ENCODE measurements around the gene LYRM7.

Gene LYRM7

GRCh38 chr5:131163276-131164119 is 7.2 kb upstream of the LYRM7 start:
- POLR2A ChIA-PET, result interaction anchor here (0.7 to 0.8 kb wide), 3 partner anchors 101 to 255 kb away, joined by 3 read pairs; partner anchors contain the start of gene CDC42SE2
- CTCF ChIA-PET, result interaction anchor here (0.7 kb wide), 2 partner anchors 210 to 1685 kb away, joined by 3 to 7 read pairs; no protein-coding TSS in a partner anchor
- Histone ChIP-seq H3K9me3 (ENCODE audit: control insufficient read depth, insufficient read depth, low read depth, low read length) (no peaks in the 10 kb centered on the region), H3K4me1 (ENCODE audit: control insufficient read depth, insufficient read depth, low read length) (0 out of 2 replicates have a peak, but pooled peaks cover 3% of the 10 kb centered on the region), H3K4me3 (ENCODE audit: low read depth, low read length) (peak overlapping the region; percentile 93), H3K36me3 (ENCODE audit: control insufficient read depth in 2 of 2, insufficient read depth in 1 of 2, low read length in 2 of 2) (peaks cover 41 to 48% of the 10 kb centered on the region in 2 experiments), H3K27ac (ENCODE audit: extremely low read depth, low read depth, low read length) (peak overlapping the region; percentile 99; the same call in 1 of the 2 replicates)
- TF ChIP-seq ZNF280C (tag by site-specific recombination; IDR thresholded peaks at IDR 0.05) (no peak), ZBTB20 (tag by site-specific recombination; IDR thresholded peaks at IDR 0.05) (no peak)

GRCh38 chr5:131164191-131165118 is 6.3 kb upstream of the LYRM7 start:
- POLR2A ChIA-PET, result interaction anchor here (0.8 to 2.1 kb wide), 3 partner anchors 28 to 100 kb away, joined by 3 to 22 read pairs (median 4); partner anchors contain the start of gene CDC42SE2
- TF ChIP-seq KLF1 (tag by site-specific recombination; IDR thresholded peaks at IDR 0.05) (no peak), ZBTB11 (tag by site-specific recombination; conservative IDR thresholded peaks at IDR 0.05; ENCODE audit: low read depth) (no peak), ZNF394 (tag by site-specific recombination; IDR thresholded peaks at IDR 0.05; ENCODE audit: borderline replicate concordance) (no peak), ZNF292 (tag by site-specific recombination; IDR thresholded peaks at IDR 0.05; ENCODE audit: borderline replicate concordance, low read depth) (no peak), OVOL3 (tag by site-specific recombination; IDR thresholded peaks at IDR 0.05) (no peak), ZNF768 (tag by site-specific recombination; IDR thresholded peaks at IDR 0.05) (0 out of 2 replicates have a peak, but pooled peaks have one; percentile 6), HOXD13 (CRISPR knock-in tag; IDR thresholded peaks at IDR 0.05; ENCODE audit: borderline replicate concordance) (no peak), ZNF529 (tag by site-specific recombination; IDR thresholded peaks at IDR 0.05; ENCODE audit: insufficient replicate concordance) (no peak), ZNF211 (tag by site-specific recombination; IDR thresholded peaks at IDR 0.05; ENCODE audit: low read depth) (no peak), EGR2 (tag by site-specific recombination; IDR thresholded peaks at IDR 0.05; ENCODE audit: low read depth) (no peak), FEZF1 (tag by site-specific recombination; IDR thresholded peaks at IDR 0.05) (no peak), ZFP41 (tag by site-specific recombination; IDR thresholded peaks at IDR 0.05; ENCODE audit: borderline replicate concordance) (no peak), ZXDB (tag by site-specific recombination; IDR thresholded peaks at IDR 0.05) (no peak; the same call in 1 of the 2 replicates), OSR2 (tag by site-specific recombination; IDR thresholded peaks at IDR 0.05) (no peak), ZBTB48 (tag by site-specific recombination; IDR thresholded peaks at IDR 0.05) (peak; percentile 71), SCRT2 (tag by site-specific recombination; IDR thresholded peaks at IDR 0.05) (no peak), KLF9 (tag by site-specific recombination; IDR thresholded peaks at IDR 0.05; ENCODE audit: low read depth) (no peak), ZNF629 (tag by site-specific recombination; IDR thresholded peaks at IDR 0.05) (no peak), WT1 (tag by site-specific recombination; IDR thresholded peaks at IDR 0.05) (no peak), ZNF202 (tag by site-specific recombination; IDR thresholded peaks at IDR 0.05; ENCODE audit: borderline replicate concordance) (no peak), SP7 (tag by site-specific recombination; IDR thresholded peaks at IDR 0.05) (peak; percentile 9; the same call in 1 of the 2 replicates)
- TF ChIP-seq, protein P1, sequence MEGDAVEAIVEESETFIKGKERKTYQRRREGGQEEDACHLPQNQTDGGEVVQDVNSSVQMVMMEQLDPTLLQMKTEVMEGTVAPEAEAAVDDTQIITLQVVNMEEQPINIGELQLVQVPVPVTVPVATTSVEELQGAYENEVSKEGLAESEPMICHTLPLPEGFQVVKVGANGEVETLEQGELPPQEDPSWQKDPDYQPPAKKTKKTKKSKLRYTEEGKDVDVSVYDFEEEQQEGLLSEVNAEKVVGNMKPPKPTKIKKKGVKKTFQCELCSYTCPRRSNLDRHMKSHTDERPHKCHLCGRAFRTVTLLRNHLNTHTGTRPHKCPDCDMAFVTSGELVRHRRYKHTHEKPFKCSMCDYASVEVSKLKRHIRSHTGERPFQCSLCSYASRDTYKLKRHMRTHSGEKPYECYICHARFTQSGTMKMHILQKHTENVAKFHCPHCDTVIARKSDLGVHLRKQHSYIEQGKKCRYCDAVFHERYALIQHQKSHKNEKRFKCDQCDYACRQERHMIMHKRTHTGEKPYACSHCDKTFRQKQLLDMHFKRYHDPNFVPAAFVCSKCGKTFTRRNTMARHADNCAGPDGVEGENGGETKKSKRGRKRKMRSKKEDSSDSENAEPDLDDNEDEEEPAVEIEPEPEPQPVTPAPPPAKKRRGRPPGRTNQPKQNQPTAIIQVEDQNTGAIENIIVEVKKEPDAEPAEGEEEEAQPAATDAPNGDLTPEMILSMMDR (tag by site-specific recombination; IDR thresholded peaks at IDR 0.05), result peak; percentile 33

More at GRCh38 chr5:131164191-131165118, 6.3 kb upstream of the LYRM7 start:
- CTCF ChIA-PET, result no interaction called here
- H3K9me3 ChIP-seq (ENCODE audit: control insufficient read depth, insufficient read depth, low read depth, low read length), result no peaks in the 10 kb centered on the region
- peaks cover 32 to 39% of the 10 kb centered on the region in 2 experiments for H3K36me3 ChIP-seq (ENCODE audit: control insufficient read depth in 2 of 2, insufficient read depth in 1 of 2, low read length in 2 of 2)
- H3K27ac ChIP-seq (ENCODE audit: extremely low read depth, low read depth, low read length), result peak overlapping the region; percentile 99
- H3K4me1 ChIP-seq (ENCODE audit: control insufficient read depth, insufficient read depth, low read length), result 0 out of 2 replicates have a peak, but pooled peaks cover 3% of the 10 kb centered on the region
- peak overlapping the region; percentile 93 for H3K4me3 ChIP-seq (ENCODE audit: low read depth, low read length)
